AG09319 (cell line): ENCODE data around the gene CFAP43.

Experiments
- DNase-seq: peaks from one replicate; pipeline ENCODE4 v3.0.0-alpha.2; 2010; ENCODE audit warnings: low read depth; ENCODE audit errors: extremely low read depth
- TF ChIP-seq, protein P1 (sequence below): IDR thresholded peaks from 2 replicates; pipeline ENCODE4 v1.5.1; 2011; ENCODE audit warnings: low read depth, mild to moderate bottlenecking, inconsistent platforms, low read length, moderate library complexity

Gene CFAP43, protein sequence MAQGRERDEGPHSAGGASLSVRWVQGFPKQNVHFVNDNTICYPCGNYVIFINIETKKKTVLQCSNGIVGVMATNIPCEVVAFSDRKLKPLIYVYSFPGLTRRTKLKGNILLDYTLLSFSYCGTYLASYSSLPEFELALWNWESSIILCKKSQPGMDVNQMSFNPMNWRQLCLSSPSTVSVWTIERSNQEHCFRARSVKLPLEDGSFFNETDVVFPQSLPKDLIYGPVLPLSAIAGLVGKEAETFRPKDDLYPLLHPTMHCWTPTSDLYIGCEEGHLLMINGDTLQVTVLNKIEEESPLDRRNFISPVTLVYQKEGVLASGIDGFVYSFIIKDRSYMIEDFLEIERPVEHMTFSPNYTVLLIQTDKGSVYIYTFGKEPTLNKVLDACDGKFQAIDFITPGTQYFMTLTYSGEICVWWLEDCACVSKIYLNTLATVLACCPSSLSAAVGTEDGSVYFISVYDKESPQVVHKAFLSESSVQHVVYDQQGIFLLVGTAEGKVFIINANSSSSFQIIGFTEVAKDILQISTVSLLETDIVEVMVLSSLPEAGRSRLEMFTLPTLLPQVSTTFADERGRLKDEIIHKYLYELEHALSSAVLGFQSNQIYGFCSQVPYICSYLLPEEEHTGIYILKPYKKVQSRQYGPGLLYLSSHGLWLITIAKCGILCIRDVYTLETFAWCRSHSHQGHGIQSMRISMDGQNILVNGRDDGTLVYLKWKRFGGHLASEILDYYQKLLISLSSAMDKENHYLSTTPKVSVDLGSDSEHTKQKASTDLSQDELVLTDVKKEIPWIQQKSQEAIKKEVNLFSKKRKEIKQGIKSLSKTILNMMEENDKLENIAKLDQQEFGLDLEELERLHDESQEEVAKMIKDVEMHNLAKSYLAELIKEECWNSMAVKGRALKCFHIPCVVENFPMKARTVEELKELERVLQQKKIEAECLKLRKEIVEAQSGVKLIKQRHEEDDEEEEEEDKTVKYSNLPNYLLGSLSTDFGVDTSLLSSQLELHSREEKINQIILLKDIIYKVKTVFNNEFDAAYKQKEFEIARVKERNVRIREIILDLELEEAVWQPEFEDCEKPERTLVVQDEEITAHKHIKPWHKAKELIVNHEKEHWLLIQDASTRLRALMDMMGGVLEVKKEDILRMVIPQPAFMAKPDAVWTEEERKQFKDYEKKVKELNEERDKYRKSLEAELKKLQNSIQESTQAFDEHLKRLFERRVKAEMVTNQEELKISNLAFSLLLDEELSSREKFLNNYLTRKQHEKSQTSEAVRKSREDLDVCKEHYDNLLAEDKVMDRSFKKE (N-terminal part only)

DNA sequence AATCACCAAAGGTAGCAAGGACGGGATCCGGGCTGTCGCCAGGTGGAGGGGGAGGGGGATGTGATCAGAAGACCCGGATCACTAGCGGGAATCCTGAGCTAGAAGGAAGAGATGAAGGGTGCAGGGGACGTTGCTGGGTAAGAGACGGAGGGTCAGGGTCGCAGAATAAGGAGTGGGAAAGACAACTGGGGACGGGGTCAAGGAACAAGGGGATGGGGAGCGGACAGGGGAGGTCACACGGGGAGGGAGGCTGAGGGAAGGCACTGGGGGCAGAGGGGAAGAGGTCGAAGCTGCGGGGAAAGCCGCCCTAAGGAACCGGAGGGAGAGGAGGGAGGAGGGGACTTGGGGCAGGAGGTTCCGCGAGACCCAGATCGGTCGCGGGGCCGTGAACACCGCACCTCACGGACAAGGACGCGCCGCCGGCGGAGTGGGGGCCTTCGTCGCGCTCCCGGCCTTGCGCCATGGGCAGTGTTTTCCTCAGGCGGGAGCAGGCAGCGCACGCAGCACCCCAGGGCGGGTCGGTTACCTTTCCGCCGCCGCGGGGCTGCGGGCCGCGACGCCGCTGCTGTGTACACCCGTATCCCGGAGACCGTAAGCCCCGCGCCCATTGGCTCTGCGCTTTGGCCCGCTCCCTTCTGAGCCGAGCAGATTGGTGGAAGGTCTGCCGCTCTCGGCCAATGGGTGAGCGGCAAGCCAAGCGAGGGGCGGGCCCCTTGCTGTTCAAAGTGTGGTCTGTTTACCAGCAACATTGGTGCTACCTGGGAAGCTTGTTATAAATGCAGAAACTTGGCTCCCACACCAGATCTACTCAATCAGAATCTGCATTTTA is at the start of gene CFAP43:
Gene CFAP43, minus strand, starts transcription at position 581 of the 829 bp plus-strand sequence. Its CDS starts 118 bp downstream, at position 463.
- DNase-seq, result peak; percentile 83
- TF ChIP-seq, protein P1, sequence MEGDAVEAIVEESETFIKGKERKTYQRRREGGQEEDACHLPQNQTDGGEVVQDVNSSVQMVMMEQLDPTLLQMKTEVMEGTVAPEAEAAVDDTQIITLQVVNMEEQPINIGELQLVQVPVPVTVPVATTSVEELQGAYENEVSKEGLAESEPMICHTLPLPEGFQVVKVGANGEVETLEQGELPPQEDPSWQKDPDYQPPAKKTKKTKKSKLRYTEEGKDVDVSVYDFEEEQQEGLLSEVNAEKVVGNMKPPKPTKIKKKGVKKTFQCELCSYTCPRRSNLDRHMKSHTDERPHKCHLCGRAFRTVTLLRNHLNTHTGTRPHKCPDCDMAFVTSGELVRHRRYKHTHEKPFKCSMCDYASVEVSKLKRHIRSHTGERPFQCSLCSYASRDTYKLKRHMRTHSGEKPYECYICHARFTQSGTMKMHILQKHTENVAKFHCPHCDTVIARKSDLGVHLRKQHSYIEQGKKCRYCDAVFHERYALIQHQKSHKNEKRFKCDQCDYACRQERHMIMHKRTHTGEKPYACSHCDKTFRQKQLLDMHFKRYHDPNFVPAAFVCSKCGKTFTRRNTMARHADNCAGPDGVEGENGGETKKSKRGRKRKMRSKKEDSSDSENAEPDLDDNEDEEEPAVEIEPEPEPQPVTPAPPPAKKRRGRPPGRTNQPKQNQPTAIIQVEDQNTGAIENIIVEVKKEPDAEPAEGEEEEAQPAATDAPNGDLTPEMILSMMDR, result no peak

DNA sequence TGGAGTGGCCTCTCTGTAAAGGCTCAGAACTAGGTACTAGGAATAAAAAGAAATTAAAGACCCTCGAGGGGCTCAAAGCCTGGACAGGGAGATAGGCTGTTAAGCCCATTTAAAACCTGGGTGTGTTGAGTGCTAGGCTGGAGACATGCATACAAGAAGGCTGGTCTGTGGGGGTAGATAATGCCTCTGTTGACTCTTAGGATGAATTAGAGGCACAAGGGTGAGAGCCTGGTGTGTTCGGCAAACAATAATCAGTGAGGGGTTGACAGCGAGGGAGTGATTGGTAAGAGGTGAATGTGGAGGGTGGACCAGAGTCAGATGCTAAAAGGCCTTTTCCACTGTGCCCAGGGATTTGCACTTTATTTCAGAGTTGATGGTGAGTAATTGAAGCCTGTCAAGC is 49.5 kb upstream of the CFAP43 start:
- TF ChIP-seq, protein P1, result no peak
- DNase-seq, result no peak

DNA sequence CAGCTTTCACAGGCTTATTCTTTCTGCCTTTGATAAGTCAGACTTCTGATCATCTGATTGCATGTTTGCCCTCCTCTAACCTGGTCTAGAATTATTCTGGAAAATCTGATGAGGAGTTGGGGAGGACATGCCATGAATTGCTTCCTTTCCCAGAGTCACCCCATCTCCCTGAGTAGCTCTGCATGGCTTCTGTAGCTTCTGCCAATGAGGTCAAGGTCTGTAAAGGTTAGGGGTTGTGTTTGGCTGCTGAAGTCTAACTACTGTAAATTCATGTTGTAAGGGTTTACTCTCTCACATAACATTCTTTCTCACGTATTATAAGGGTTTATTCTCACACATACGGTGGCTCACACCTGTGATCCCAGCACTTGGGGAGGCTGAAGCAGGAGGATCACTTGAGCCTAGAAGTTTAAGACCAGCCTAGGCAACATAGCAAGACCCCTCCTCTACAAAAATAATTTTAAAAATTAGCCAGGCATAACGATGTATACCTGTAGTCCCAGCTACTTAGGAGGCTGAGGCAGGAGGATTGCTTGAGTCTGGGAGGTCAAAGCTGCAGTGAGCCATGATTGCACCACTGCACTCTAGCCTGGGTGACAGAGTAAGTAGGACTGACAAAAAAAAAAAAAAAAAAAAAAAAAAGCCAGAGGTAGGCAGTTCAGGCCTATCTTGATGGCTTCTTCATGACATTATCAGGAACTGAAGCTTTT is 47.5 kb upstream of the CFAP43 start:
- no peak for DNase-seq
- TF ChIP-seq, protein P1, result no peak

DNA sequence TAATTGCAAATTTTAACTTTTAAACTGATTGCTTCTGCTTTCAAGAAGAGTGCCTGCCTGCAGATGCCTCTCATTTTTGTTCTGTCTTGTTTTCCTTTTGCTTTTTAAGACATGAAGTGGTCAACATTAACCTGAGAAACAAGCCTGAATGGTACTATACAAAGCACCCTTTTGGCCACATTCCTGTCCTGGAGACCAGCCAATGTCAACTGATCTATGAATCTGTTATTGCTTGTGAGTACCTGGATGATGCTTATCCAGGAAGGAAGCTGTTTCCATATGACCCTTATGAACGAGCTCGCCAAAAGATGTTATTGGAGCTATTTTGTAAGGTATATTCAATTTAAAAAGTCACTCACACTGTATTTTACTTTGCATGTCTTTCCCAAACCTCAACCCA is 45.6 kb upstream of the CFAP43 start:
- TF ChIP-seq, protein P1, result no peak
- no peak for DNase-seq

DNA sequence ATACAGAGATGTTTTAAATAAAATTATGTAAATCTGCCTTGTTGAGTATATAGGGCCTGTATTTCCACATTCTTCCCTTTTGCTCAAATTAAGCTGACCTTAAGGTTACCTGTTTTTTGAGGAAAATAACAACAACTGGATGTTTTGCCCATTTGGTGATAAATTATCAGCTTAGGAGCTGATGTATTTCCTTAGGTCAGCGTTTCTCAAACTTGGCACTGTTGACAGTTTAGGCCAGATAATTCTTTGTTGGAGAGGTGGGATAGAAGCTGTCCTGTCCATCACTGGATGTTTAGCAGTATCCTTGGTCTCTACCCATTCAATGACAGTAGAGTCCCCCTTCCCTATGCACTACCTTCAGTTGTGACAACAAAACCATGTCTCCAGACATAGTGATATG is 44.0 kb upstream of the CFAP43 start:
- TF ChIP-seq, protein P1, result no peak
- no peak for DNase-seq
